Suppressor macrophage (primary cell): ENCODE data around the gene BMPR1A.

ENCODE experiments used
- DNase-seq, 4 experiments: peaks; one replicate each; pipeline ENCODE4 v3.0.0-alpha.2; 2020 to 2022

The BMPR1A gene

DNA sequence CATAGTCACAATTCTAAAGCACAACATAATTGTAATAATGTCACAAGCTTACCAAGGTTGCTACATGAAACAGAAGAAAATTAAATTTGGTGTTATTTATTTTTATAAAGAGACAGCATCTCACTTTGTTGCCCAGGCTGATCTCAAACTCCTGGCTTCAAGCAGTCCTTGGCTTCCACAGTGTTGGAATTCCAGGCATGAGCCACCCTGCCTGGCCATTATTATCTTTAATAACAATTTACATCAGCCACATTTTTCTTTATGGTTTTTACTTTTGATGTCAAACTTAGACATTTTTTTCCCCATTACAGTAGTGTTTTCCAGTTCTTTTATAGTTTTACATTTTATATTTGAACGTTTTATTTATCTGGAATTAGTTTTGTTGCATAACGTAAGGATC, 46.7 kb downstream of the BMPR1A start:
- no peak for DNase-seq

DNA sequence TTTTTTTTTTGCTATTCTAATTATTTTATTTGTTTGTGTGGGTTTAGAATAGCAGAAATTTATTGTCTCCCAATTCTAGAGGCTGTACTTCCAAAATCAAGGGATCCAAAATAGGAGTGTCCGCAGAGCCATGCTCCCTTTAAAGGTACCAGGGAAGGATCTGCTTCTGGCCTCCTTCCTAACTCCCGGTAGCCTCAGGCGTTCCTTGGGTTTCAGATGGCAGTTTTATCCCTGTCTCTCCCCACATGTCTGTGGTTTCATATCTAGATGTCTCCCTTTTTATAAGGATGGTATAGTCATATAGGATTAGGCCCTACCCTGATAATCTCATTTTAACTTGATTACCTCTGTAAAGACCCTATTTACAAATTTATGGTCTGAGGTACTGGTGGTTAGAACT, 48.4 kb downstream of the BMPR1A start:
- no peak for DNase-seq

DNA sequence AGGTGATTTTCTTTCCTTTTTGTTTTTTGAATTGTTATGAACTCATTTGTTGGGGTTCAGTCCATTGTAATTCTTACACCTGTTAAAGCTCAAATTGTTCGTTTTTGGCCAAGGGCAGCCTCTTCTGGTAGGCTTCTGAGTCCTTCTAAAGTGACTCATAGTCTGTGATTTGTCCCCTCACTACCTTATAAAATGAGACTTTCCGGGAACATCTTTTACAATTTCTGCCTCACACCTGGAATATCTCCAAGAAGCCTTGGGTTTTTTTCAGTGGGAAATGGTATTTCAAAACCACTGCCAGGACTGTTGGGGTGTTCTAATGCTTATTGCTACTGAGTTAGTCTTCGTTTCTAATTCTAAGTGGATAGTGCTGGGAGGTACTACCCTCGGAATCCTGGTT, 56.7 kb downstream of the BMPR1A start:
- DNase-seq, result no peak

DNA sequence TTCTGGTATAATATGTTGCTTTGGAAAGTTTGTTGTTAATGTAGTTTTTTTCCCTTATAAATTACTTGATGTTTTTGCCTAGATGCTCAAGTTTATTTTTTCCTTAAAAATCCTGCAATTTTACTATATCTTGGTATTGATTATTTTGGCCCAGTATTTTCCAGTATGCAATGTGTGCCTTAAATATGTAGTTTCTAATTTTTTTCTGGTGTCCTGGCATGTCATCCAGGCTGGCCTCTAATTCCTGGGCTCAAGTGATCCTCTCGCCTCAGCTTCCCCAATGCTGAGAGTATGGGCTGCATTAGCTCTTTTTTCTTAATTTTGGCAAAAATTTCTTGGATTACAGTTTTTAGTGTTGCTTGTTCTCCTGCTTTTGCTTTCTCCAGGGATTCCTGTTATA, 57.6 kb downstream of the BMPR1A start:
- DNase-seq, result no peak

DNA sequence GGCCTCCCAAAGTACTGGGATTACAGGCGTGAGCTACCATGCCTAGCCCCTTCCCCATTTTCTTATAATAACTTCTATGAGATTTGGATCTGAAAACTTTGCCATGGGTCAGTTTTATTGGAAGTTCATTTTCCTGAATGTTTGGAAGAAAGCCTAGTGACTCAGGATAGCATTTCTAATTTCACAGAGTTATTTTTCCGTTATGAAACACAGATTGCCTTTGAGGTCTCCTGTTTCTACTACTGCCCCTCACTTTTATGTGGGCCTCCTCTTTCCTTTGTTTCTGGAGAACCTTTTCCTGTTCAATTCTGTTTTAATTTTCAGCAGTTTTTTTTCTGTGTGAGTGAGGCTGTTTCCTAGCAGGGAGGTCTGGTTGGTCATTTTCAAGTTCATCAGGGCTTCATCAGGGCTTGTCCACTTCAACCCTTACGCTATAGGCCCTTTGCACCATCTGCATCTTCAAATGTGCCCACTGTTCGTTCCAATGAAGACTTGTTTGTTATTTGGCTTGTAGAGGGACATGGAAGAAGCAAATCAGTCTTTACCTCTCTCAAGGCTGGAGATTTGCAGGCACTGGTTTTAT, 58.7 kb downstream of the BMPR1A start:
- no peak for DNase-seq

DNA sequence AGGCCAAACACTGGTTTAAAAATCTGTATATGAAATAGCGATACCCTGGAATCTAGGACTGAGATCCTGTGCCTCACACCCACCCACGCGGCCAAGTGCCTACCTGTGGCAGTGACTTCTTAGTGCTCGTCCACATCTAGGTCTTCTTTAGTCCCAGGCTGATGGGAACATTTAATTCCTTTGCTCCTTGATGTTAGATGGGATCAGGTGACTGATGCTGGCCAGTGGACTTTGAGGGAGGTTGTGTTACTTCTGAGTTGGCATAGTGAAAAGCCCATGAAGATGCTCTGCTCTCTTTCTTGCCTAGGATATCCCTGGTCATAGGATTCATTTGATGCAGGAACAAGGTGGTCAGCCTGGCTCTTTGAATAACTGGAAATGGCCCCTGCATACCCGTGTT, 59.2 kb downstream of the BMPR1A start:
- no peak for DNase-seq

DNA sequence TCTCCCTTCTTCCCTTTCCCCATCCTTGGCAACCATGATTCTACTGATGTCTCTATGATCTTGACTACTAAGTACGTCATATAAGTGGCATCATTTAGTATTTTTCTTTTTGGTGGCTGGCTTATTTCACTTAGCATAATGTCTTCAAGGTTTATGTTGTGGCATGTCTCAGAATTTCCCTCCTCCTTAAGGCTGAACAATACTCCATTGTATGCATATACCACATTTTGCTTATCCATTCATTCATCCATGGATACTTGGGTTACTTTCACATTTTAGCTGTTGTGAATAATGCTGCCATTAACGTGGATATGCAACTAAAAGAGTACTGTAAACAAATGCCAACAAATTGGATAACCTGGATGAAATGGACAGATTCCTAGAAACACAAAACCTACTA, 60.8 kb downstream of the BMPR1A start:
- no peak for DNase-seq

DNA sequence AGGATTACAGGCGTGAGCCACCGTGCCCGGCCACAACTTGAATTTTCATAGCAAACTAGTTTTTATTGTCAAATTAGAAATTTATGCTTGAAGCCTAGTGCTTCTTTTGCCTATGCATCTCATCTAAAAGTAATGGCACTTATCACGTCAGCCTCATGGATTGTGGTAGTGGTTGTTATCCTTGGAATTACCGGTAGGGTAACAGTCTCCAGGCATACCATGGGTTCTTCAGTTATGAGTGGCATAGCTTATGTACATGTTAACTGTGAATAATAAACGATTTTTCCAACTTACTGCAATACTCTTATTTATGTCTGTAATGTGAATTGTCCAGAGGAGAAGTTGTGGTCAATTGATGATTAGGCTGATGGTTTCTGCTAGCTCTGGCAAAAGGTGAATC, 63.1 kb downstream of the BMPR1A start:
- no peak for DNase-seq

DNA sequence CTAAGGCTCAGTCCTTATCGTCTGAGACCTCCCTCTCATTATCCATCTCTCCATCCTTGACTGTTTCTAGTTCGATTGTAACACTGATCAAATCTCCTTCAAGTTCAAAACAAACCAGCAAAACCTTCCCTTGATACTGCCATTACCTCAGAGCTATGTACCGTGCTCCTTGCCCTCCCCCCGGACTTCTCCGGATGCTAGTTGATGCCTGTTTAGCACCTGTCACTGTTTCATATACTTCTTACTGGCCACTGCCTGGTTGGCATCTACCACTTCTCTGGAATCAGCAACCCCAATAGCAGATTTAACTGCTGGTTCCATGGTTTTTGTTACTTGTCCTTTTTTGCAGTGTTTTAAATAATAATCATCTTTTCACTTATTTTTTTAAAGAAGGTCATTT, 64.1 kb downstream of the BMPR1A start:
- no peak for DNase-seq

DNA sequence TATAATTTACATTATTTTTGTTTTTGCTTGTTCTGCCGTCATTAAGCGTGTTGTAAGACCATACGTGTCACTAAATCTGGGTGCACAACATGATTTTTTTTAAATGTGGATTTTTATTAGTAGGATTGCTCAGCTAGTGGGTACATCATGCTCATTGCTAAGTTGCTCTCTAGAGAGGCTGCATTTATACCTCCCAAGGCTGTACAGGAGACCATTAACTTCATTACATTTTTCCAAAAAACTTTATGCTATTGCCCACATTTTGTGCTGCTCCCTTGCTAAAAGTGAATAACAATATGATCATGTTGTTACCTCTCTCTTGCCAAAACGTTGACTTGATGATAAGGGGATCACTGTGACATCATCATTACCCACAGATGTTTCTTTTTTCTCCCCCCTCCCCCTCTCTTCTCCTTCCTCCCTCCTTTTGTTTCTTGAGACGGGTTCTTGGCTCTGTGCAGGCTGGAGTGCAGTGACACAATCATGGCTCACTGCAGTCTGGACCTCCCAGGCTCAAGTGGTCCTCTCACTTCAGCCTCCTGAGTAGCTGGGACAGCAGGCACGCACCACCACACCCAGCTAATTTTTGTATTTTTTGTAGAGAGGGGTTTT, 65.1 kb downstream of the BMPR1A start:
- DNase-seq, result no peak

DNA sequence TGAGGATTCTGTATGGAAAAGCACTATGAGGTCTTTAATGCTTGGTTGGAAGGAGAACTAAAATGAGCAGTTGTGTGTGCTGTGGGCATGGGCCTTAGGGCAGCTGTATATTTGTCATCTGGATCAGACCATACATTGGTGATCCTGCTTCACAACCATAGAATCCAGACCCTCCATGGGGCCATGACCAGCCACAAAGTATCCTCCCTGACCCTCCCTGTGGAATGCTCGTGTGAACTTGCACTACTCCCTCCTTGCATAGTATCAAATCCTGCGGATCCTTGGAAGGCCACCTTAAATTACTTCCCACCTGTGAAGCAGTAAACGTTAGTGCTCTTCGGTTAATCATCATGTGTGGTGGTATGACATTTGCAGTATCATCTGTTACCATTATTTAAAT, 67.1 kb downstream of the BMPR1A start:
- DNase-seq, result no peak

DNA sequence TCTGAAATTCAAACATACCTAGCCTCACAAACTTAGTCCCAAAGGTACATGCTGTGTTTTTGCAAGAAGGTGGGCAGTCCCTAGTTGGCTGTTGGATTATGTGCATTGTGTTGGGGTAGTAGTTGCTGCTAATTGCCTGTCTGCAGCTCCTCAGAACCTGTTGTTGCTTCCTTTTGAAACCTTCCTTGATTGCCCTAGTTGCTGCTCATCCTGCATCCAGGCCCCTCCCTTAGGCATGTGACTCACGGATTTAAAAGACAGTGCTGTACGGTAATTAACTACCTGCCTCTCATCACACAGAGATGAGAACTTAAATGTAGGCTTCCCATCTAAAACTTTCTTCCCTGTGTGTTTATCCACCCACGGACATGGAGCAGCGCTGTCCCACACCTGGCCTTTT, 67.7 kb downstream of the BMPR1A start:
- no peak for DNase-seq

DNA sequence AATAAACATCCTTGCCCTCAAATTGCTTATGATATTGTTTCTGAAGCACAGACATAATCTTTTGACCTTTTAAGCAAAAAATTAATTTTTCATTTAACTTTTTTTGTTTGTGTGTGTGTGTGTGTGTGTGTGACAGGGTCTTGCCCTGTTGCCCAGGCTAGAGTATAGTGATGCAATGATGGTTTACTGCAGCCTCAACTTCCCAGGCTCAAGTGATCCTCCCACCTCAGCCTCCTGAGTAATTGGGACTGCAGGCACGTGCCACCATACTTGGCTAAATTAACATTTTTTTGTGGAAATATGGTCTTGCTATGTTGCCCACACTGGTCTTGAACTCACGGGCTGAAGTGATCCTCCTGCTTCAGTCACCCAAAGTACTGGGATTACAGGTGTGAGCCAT, 68.9 kb downstream of the BMPR1A start:
- no peak for DNase-seq

DNA sequence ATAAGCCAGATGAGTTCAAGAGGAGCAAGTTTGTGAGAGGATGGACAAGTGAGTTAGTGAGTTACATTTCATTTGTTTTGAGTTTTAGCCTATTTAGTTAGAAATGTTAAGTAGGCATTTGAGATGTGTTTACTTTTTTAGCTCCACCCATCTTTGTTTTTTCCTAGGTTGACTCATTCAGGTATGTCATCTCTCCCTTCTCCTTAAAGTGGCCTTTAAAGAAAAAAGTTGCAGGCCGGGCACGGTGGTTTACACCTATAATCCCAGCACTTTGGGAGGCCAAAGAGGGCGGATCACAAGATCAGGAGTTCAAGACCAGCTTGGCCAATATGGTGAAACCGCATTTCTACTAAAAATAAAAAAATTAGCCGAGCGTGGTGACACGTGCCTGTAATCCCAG, 71.2 kb downstream of the BMPR1A start:
- DNase-seq, result no peak

DNA sequence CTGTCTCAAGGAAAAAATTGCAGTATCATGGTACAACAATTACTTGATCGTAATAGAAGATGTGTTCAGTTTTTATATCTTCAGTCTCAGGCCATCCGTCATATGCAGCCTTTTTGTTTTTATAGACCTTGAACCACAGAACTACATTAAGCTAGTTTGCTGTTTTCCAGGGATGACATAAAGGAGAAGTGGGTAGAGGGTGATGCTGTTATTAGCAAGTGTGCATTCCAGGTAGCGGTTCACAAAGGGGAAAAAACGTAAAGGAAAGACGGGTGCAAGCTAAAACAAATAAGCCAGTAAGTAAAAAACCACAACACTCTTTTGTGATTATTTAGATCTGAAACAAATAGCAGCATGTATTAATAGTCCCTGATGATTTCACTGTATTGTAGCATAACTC, 71.7 kb downstream of the BMPR1A start:
- DNase-seq, result no peak

DNA sequence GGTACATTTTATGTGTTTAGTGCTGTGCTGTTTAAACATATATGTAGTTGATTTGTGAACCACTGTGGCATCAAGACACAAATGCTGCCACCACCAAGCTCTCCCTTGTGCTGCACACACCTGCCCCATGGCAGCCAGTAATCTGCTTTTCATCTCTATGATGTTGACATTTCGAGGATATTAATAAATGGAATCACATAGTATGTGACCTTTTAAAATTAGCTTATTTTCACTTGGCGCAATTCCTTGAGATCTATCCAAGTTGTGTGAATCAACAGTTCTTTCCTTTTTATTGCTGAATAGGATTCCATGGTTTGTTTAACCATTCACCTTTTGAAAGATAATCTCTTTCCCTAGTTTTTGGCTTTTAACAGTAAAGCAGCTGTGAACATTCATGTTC, 73.1 kb downstream of the BMPR1A start:
- DNase-seq, result no peak

DNA sequence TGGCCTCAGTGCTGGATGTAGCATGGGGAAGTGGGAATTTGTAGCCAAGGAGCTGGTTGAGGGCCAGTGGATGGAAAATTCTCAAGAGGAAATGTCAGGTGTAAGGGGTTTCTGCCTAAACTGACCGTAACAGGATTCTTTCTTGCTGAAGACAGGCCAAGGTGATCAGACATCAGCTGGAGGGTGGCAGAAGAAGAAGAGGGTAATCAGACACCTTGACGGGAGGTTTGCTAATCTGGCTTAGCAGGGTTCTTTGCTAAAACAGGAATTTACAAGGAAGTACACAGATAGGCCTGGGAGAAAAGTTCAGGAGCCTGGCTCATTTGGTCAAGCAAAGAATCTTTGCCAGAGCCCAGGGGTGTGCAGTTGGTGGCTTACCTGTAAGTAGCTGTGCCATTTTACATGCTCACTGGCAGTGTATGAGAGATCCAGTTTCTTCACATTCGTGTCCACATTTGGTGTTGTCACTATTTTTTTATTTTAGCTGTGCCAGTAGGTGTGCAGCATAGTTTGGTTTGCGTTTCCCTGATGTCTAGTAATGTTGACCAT, 73.7 kb downstream of the BMPR1A start:
- no peak for DNase-seq

DNA sequence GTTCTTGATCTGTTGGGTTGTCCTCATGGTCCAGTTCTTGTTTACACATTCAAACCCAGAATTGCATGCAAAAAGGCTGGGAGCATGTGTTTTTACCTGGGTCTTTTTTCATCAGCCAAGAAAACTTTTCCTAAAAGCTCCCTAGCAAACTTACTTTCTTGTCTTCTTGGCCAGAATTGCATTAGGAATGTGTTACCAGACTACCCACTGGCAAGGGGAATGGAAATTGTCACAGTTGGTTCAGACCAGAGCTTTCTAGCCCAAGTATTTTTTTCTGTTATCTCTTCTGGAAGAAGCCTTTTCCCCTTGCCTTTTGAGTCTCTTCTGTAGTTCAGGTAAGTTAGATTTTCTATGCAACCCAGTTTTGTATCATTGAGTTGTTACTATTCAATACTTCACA, 77.5 kb downstream of the BMPR1A start:
- DNase-seq, result no peak

DNA sequence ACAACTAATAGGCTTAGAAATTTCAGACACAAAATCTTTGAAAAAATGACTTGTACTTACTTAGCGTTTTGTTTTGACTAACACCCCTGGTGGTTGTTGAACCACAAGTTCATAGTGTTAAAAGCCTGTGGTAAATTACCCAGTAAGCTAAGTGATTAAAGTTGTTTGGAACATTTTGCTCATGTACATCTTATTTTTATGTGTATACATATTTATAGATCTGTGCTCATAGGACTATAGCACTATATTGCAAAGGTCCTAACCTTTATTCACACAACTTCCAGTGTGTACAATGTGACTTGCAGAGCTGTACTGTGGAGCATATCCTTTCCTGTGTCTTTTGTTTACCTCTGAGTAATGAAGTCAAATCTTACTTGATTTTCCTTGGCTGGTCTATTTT, 79.6 kb downstream of the BMPR1A start:
- no peak for DNase-seq

DNA sequence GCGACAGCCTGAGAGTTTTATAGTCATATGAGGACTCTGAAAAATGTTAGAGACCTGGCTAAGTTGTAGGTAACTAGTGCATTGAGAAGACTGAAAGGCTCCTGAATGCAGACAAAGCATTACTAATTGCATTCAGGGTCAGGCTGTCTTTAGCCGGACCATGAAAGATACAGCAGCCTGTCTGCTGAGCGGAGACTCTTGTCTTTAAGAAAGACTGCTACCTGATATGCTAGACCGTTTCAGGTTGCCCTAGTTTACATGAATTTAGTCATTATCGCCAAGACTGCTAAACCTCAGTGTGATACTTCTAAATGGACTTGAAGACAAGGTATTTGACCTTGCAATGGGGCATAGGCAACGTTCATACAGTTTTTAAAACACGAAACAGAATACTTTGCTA, 81.2 kb downstream of the BMPR1A start:
- DNase-seq, result no peak

DNA sequence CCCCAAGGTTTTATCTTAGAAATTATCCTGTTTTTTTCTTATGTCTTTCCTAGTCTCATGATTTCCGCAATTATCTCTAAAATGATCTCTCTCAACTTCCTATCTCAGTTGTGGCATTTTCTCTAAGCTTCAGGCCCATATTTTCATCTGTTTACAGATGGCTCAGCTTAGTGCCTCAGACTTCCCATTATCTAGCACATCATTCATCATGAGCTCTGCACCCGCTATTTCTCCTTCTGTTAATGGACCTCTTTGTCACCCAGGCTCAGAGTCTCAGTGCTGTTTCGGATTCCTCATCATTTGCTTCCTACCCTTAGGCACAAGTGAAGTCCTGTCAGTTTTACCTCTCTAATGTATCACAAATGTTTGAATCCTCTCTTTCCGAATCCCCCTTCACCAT, 84.1 kb downstream of the BMPR1A start:
- no peak for DNase-seq

DNA sequence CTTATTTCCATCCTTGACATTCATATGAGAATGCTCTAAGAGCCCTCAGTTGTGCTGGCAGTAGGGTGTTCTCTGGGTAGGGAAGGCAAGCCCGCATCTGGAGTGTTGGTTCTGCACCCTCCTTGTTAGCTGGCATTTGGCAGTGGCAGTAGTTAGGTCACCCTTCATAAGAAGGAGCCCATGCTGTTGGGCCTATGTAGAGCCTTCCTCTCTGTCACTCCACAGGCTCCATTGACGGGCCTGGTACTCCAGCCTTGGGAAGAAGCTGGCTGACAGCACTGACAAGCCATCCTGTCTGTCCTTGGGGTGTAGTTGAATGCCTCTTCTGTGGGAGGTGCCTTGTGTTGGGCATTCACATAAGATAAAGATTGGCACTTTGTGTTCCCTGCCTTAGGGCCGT, 89.7 kb downstream of the BMPR1A start:
- no peak for DNase-seq

DNA sequence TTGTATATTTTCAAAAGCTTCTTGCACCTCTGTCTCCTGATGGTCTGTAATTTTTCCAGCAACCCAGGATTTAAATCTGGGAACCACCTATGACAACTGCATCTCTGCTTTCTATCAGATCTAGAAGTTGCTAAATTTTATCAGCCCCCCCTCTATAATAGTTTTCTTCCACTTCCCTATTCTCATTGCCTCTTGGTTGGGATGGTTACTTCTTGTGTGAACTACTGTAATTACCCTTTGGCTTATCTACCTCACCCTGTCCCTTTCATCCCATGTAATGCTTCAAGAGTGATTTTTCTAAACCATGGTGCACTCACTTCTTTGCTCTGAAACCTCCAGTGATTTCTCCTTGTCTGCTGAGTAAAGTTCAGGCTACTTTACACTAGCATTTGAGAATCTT, 92.3 kb downstream of the BMPR1A start:
- no peak for DNase-seq

DNA sequence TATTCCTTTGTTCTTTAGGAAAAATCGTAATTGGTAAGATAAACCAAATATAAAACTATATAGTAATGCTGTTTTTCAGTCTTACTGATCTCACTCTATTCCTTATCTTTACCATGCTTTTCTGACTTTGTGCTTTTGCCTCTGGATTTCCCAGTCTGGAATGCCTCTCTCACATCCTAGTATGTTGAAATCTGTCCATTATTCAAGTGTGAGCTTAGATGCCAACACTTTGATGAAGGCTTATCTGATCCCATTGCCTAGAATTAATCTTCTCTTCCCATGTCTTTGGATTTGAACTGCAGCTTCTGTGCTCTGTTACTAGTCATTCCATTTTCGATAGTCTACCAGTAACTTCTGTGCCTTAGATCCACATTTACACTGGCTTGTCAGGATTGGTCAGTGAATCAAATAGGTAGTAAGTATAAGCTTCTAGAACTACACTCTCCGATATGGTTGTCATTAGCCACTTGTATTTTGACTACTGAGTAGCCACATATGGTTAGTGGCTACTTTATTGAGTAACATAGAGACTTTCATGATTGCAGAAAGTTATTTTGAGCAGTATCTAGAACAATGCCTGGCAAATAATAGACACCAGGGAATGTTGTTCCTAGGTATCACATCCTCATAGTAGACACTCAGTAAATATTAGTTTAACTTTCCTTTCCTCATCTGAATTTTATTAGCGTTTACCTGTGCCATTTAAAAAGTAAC, 92.9 kb downstream of the BMPR1A start:
- DNase-seq, result no peak
